H7 (cell line): Measurements from ENCODE around the gene SLC25A26. TPM values are rescaled to one million over a fixed set of nuclear protein-coding genes. Genes with fewer than 3 reads are reported as not detected.

Source experiments
- DNase-seq: peaks from one replicate; pipeline ENCODE4 v3.0.0; 2012
- H3K27me3 ChIP-seq: 2 replicates; pipeline ENCODE4 v1.6.0; 2011; ENCODE audit warnings: mild to moderate bottlenecking, low read length; ENCODE audit not compliant: control insufficient read depth, insufficient read depth
- H3K36me3 ChIP-seq: replicated peaks from 2 replicates; pipeline ENCODE4 v1.5.1; 2011; ENCODE audit warnings: low read length; ENCODE audit not compliant: control insufficient read depth, insufficient read depth
- H3K4me3 ChIP-seq: 2 replicates; pipeline ENCODE4 v1.5.1; 2011; ENCODE audit warnings: low read depth, mild to moderate bottlenecking, control low read depth, low read length, moderate library complexity; ENCODE audit not compliant: insufficient read depth
- total RNA-seq: library from RNA; depleted of rRNA; stranded (reverse); fragments of >200 nt; shearing (Covaris generic); gene quantifications from 2 replicates; pipeline ENCODE4 v1.2.3, GENCODE V29; 2014

SLC25A26 gene
- total RNA-seq, 1 experiment from 2014 or later, result 26.5 TPM

GRCh38 chr3:66400411-66401156 is 179.8 kb downstream of the SLC25A26 start:
- peaks cover 46% of the 10 kb centered on the region for H3K36me3 ChIP-seq
- DNase-seq, result no peak
- no peak overlapping the region for H3K4me3 ChIP-seq
- no peaks in the 10 kb centered on the region for H3K27me3 ChIP-seq

GRCh38 chr3:66401157-66401550 is 180.4 kb downstream of the SLC25A26 start:
- Histone ChIP-seq H3K36me3 (peaks cover 46% of the 10 kb centered on the region), H3K4me3 (no peak overlapping the region), H3K27me3 (no peaks in the 10 kb centered on the region)

GRCh38 chr3:66401675-66402491 is 181.1 kb downstream of the SLC25A26 start:
- peaks cover 48% of the 10 kb centered on the region for H3K36me3 ChIP-seq
- no peaks in the 10 kb centered on the region for H3K27me3 ChIP-seq
- no peak overlapping the region for H3K4me3 ChIP-seq
- DNase-seq, result no peak

More at GRCh38 chr3:66401157-66401550, 180.4 kb downstream of the SLC25A26 start:
- no peak for DNase-seq

- no peak for DNase-seq
- no peak overlapping the region for H3K4me3 ChIP-seq
- peaks cover 54% of the 10 kb centered on the region for H3K36me3 ChIP-seq
- H3K27me3 ChIP-seq, result no peaks in the 10 kb centered on the region
Measured at GRCh38 chr3:66402596-66403290, 181.9 kb downstream of the SLC25A26 start.

- Histone ChIP-seq H3K27me3 (no peaks in the 10 kb centered on the region), H3K36me3 (peaks cover 49% of the 10 kb centered on the region), H3K4me3 (no peak overlapping the region)
- DNase-seq, result peak; percentile 59
Measured at GRCh38 chr3:66403323-66403990, 182.7 kb downstream of the SLC25A26 start.

GRCh38 chr3:66404197-66404596 is 183.4 kb downstream of the SLC25A26 start:
- DNase-seq, result no peak
- Histone ChIP-seq H3K36me3 (peaks cover 45% of the 10 kb centered on the region), H3K4me3 (no peak overlapping the region), H3K27me3 (no peaks in the 10 kb centered on the region)

GRCh38 chr3:66404903-66405700 is 184.3 kb downstream of the SLC25A26 start:
- H3K36me3 ChIP-seq, result peaks cover 49% of the 10 kb centered on the region
- H3K4me3 ChIP-seq, result no peak overlapping the region
- no peak for DNase-seq
- H3K27me3 ChIP-seq, result no peaks in the 10 kb centered on the region

- H3K36me3 ChIP-seq, result peaks cover 54% of the 10 kb centered on the region
- no peak for DNase-seq
Measured at GRCh38 chr3:66405701-66406091, 184.9 kb downstream of the SLC25A26 start.

GRCh38 chr3:66406163-66406562 is 185.4 kb downstream of the SLC25A26 start:
- Histone ChIP-seq H3K27me3 (no peaks in the 10 kb centered on the region), H3K36me3 (peaks cover 58% of the 10 kb centered on the region), H3K4me3 (no peak overlapping the region)
- DNase-seq, result no peak

More at GRCh38 chr3:66405701-66406091, 184.9 kb downstream of the SLC25A26 start:
- Histone ChIP-seq H3K27me3 (no peaks in the 10 kb centered on the region), H3K4me3 (no peak overlapping the region)

- Histone ChIP-seq H3K4me3 (no peak overlapping the region), H3K36me3 (peaks cover 60% of the 10 kb centered on the region), H3K27me3 (no peaks in the 10 kb centered on the region)
- no peak for DNase-seq
Measured at GRCh38 chr3:66406831-66407610, 186.2 kb downstream of the SLC25A26 start.

GRCh38 chr3:66407611-66408218 is 186.9 kb downstream of the SLC25A26 start:
- Histone ChIP-seq H3K36me3 (peaks cover 61% of the 10 kb centered on the region), H3K27me3 (no peaks in the 10 kb centered on the region), H3K4me3 (no peak overlapping the region)
- DNase-seq, result peak; percentile 95

- no peak for DNase-seq
- no peaks in the 10 kb centered on the region for H3K27me3 ChIP-seq
- no peak overlapping the region for H3K4me3 ChIP-seq
- H3K36me3 ChIP-seq, result peaks cover 60% of the 10 kb centered on the region
Measured at GRCh38 chr3:66409771-66410754, 189.3 kb downstream of the SLC25A26 start.
